Cardiac muscle cell (in vitro differentiated cells and primary cell): ENCODE results near the gene DBNDD1. TPM values are rescaled to one million over a fixed set of nuclear protein-coding genes. Genes with fewer than 3 reads are reported as not detected.
"Not testable (repeated sequence)": the region's sequence is repeated elsewhere in the genome, so short reads cannot be mapped to it uniquely, and the experiment has no call there.

Source experiments
- DNase-seq, 2 donors: peaks; one replicate each; pipeline versions ENCODE4 v3.0.0 to v3.0.0-alpha.2; 2010 to 2017; ENCODE audit warnings: low read depth in 1 of 2, low spot score in 1 of 2
- H3K27ac ChIP-seq: fragments of 200-600 bp; sonication (generic); 2 replicates; pipeline ENCODE4 v1.5.1; 2016
- H3K27me3 ChIP-seq: fragments of 200-600 bp; sonication (generic); 2 replicates; pipeline ENCODE4 v1.6.0; 2016; ENCODE audit warnings: control low read depth
- H3K36me3 ChIP-seq: fragments of 200-600 bp; sonication (generic); 2 replicates; pipeline ENCODE4 v1.5.1; 2016; ENCODE audit warnings: control low read depth
- H3K4me1 ChIP-seq: fragments of 200-600 bp; sonication (generic); 2 replicates; pipeline ENCODE4 v1.8.1; 2017; ENCODE audit warnings: low read depth, mild to moderate bottlenecking, mixed run types
- H3K4me3 ChIP-seq: fragments of 200-600 bp; sonication (generic); 2 replicates; pipeline ENCODE4 v1.5.1; 2016; ENCODE audit warnings: mild to moderate bottlenecking
- H3K9me3 ChIP-seq: fragments of 200-600 bp; sonication (generic); 2 replicates; pipeline ENCODE4 v1.5.1; 2017; ENCODE audit warnings: low read depth, mild to moderate bottlenecking, control low read depth
- CTCF ChIP-seq: IDR thresholded peaks from 2 replicates; pipeline ENCODE4 v1.5.1; 2012; ENCODE audit warnings: low read depth, mild to moderate bottlenecking, low read length
- polyA plus RNA-seq: library from polyadenylated mRNA; unstranded; fragments of >200 nt; fragmentation: Nextera tagmentation; extraction: Ambion mirVana; gene quantifications from 2 replicates; pipeline ENCODE4 v1.2.1, GENCODE V29; 2016
- total RNA-seq: library from RNA; depleted of rRNA; stranded (reverse); fragments of >200 nt; gene quantifications from 2 replicates; pipeline ENCODE4 v1.2.3, GENCODE V29; 2016

The DBNDD1 gene
- total and polyA plus RNA-seq, 2 experiments from 2014 or later, result 5.1 to 5.9 TPM

GRCh38 chr16:90008708-90009145 is 10.5 kb downstream of the DBNDD1 start:
- H3K4me3 ChIP-seq, result no peak overlapping the region
- H3K4me1 ChIP-seq, result no peaks in the 10 kb centered on the region
- no peak overlapping the region for H3K27ac ChIP-seq
- no peaks in the 10 kb centered on the region for H3K9me3 ChIP-seq
- DNase-seq, result no peak
- no peaks in the 10 kb centered on the region for H3K36me3 ChIP-seq
- TF ChIP-seq CTCF, result no peak
- H3K27me3 ChIP-seq, result no peaks in the 10 kb centered on the region

GRCh38 chr16:90007635-90008234 is 11.5 kb downstream of the DBNDD1 start:
- H3K27ac ChIP-seq, H3K27me3 ChIP-seq, H3K9me3 ChIP-seq, H3K4me1 ChIP-seq, DNase-seq, H3K36me3 ChIP-seq, H3K4me3 ChIP-seq: not testable (repeated sequence)

- Histone ChIP-seq H3K27me3 (no peaks in the 10 kb centered on the region), H3K4me1 (no peaks in the 10 kb centered on the region), H3K9me3 (no peaks in the 10 kb centered on the region), H3K27ac (no peak overlapping the region), H3K36me3 (no peaks in the 10 kb centered on the region), H3K4me3 (no peak overlapping the region)
- DNase-seq, result no peak
- TF ChIP-seq CTCF, result no peak
These were observed 12.2 kb downstream of the DBNDD1 start for GRCh38 chr16:90007015-90007414.

GRCh38 chr16:90005956-90006663 is 13.1 kb downstream of the DBNDD1 start:
- H3K36me3 ChIP-seq, result no peaks in the 10 kb centered on the region
- H3K9me3 ChIP-seq, result no peaks in the 10 kb centered on the region
- TF ChIP-seq CTCF, result no peak
- no peaks in the 10 kb centered on the region for H3K27me3 ChIP-seq
- no peak for DNase-seq
- H3K27ac ChIP-seq, result no peak overlapping the region
- no peak overlapping the region for H3K4me3 ChIP-seq
- H3K4me1 ChIP-seq, result no peaks in the 10 kb centered on the region

- no peaks in the 10 kb centered on the region for H3K27me3 ChIP-seq
- no peak overlapping the region for H3K27ac ChIP-seq
- no peak overlapping the region for H3K4me3 ChIP-seq
- no peaks in the 10 kb centered on the region for H3K36me3 ChIP-seq
- DNase-seq, result no peak
- no peak for TF ChIP-seq CTCF
- H3K9me3 ChIP-seq, result no peaks in the 10 kb centered on the region
- no peaks in the 10 kb centered on the region for H3K4me1 ChIP-seq
These were observed 14.7 kb downstream of the DBNDD1 start for GRCh38 chr16:90004577-90004976.

GRCh38 chr16:90002759-90003158 is 16.5 kb downstream of the DBNDD1 start:
- no peak for DNase-seq
- TF ChIP-seq CTCF, result no peak
- no peaks in the 10 kb centered on the region for H3K9me3 ChIP-seq

More at GRCh38 chr16:90002759-90003158, 16.5 kb downstream of the DBNDD1 start:
- Histone ChIP-seq H3K27me3 (no peaks in the 10 kb centered on the region), H3K36me3 (no peaks in the 10 kb centered on the region), H3K4me1 (no peaks in the 10 kb centered on the region), H3K27ac (no peak overlapping the region), H3K4me3 (no peak overlapping the region)
